Middle frontal gyrus (tissue), 1 donor: ENCODE results near the gene CDK6.

Experiments used
- DNase-seq: peaks from one replicate; pipeline ENCODE4 v3.0.0-alpha.2; 2015; ENCODE audit warnings: low spot score; ENCODE audit errors: extremely low spot score

Gene CDK6

DNA sequence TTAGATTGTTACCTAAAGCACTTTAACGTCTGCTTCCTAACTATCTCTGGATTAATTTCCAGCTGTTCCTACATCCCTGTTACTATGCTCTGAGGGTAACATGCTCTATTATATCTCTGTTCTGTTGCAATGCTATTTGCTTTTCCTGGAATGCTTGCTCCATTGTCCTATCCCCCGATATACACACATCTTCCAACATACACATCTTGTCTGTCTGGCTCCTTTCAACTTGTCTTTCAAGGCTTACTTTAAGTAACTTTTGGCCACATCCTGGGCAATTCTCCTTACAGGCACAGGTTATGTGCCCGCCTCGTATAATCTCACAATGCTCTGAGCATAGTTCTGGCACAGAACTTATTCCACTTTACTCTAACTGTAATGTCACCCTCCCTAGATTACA lies 96.2 kb downstream of the CDK6 start:
- DNase-seq: no peak

DNA sequence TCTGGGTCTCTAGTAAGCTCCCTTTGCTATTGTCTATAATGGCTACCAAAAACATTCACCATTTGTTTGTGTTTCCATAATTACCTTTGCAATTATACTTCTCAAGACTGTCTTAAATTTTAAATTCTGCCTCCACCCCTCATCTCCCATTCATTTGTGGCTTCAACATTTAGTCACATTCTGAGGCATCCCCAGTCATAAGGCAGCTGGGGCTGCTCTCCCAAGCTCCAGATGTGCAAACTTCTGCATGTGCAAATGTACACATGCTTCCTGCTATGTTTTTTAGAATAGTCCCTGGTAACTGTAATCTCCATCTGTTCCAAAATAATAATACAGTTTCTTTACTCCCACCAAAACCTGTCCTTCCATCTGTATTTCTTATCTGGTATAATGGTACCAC lies 97.3 kb downstream of the CDK6 start:
- DNase-seq: no peak

DNA sequence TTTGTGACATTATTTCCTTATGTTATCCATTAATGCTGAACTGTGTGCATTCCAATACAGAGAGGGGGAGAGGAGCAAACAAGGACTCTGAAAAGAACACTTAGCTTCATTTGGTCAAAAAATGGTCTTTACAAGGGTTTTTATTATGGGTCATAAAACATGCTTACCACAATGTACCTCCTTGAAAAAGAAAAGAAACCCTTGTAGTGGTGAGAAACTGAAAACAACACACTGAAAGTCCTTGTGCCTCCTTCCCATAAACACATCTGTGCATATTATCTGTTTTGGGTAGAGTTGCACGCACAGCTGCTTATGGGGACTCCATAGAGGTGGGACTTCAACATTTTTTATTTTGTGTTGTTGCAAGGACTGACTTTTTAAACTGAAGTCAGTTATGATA lies 98.7 kb downstream of the CDK6 start:
- no peak for DNase-seq

DNA sequence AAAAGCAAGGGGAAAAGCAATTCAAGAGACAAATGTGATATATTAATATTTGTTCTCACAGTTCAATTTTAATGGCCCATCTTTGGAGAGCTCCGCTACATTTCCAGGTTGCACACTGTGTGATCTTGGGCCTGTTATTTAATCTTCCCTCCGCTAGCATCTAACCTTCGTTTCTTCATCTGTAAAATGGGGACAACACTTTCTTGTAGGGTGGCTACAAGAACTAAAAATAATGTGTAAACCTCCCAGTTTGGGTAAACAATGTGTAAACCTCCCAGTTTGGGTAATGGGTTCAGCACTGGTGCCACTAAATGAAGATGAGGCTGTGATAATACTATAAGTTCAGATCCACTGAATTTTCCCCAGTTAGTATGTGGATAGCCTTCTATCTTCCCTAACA lies 99.5 kb downstream of the CDK6 start:
- no peak for DNase-seq

DNA sequence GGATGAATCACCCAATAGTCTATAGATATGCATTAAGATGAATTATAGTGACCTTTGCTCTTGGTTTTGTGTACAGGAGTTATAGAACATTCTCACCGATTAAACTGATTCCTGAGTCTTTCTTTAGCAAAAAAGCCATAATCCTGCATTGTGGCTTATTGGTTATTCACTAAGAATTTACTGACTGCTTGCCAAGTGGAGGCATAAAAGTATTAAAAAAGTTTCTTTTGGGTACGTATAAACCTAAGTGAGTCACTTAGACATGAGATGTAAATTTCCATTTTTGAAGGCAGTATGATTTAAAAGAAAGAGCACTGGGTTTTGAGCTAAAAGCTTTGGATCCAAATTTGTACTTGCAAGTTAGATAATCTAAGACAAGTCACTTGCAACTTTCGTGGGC lies 100.7 kb downstream of the CDK6 start:
- DNase-seq: no peak

DNA sequence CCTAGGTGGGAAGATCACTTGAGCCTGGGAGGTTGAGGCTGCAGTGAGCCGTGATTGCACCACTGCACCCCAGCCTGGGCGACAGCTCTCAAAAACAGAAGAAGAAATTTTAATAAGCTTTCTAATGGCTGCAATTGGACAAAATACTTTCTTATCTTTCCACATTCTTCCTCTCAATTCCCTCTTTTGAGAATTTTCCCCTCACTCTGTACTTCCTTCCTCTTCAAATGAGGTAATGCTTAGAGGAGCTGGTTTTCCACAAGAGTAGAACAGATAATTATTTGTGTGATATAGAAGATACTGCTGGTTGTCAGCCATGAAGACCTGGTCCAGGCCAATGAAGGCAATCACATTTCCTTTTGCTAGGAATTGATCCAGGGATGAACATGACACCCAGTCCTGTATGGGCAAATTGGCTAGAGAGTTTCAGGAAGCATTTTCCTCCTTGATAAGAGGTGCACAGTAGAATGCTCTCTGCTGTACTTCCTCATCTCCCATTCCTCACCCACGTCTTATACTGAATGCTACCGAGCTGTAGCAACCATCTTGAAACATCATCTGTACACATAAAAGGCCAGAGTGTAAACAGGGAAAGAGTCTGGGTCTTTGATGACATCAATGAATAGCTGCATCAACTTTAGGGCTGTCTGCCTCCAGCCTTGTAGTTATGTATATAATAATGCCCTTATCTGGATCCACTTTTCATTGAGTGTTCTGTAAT lies 103.9 kb downstream of the CDK6 start:
- DNase-seq: no peak

DNA sequence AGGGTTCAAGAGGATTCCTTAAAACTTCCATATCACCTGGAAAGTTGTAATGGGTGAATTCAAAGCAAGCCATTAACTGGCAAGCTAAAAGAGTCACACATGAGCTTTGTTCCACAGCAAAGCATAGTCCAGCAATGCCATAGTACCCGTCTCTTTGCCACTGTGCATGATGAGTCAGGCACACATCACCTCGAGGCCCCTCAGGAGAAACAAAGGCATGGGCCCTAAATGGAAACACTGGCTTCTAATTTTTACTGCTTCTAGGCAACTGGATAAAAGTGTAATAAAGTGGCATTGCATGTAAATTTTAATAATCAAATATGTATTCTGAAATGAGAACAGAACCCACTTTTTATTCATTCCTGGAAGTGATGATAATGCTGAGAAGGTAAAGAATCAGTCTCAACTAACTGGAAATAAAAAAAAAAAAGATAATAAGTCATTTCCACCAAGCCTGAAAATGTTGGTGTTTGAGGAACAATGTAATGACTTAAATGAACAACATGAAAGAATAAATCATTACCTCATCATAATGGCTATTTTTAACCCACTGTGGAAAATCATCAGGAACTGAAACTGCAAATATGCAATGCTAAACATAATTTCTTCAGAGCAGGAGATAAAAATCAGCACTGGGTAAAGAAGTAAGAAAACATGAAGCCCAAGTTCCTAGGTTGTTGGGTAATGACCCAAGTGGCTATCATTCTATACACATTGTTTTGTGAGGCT lies 104.9 kb downstream of the CDK6 start:
- no peak for DNase-seq

DNA sequence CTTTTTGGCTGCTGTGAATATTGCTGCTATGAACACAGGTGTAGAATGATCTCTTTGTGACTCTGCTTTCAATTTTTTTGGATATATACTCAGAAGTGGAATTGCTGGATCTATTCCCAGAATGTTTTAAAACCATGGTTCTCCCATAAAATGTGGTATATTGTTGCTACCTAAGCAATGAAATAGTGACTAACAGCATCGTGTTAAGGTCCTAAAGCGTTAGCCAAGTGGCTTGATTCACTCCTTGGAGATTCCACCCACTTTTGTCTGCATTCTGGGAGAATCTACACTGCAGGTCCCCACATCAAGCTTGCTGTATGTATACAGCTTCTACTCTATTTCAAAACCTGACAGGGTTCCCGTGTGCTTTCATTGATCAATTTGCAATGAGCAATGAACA lies 105.6 kb downstream of the CDK6 start:
- no peak for DNase-seq

DNA sequence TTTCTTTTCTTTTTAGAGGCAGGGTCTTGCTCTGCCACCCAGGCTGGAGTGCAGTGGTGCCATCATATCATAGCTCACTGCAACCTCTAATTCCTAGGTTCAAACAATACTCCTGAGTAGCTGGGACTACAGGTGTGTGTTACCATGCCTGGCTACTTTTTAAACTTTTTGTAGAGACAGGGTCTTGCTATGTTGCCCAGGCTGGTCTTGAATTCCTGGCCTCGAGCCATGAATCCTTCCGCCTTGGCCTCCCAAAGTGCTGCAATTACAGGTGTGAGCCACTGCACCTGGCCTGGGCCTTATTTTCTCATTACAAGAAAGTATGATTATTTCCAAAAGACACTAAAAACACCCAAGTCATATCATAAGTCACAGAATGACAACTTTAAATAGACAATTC lies 106.6 kb downstream of the CDK6 start:
- no peak for DNase-seq

DNA sequence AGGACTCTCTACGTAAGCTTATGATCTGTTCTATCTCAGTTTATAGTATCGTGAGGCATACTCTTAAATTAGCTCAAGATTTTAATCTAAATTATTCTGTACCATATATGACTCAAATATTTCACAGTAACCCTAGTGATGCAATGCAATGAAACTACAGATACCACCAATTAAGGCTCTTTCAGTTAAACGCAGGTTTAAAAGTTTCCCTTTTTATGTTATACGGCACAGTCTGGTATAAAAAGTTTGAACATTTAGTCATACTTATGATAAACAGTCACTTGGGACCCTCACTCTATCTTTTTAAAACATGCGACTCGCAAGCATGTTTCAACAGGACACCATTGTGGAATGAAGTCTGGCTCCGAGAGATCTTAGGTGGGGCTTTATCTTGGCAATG lies 107.2 kb downstream of the CDK6 start:
- no peak for DNase-seq

DNA sequence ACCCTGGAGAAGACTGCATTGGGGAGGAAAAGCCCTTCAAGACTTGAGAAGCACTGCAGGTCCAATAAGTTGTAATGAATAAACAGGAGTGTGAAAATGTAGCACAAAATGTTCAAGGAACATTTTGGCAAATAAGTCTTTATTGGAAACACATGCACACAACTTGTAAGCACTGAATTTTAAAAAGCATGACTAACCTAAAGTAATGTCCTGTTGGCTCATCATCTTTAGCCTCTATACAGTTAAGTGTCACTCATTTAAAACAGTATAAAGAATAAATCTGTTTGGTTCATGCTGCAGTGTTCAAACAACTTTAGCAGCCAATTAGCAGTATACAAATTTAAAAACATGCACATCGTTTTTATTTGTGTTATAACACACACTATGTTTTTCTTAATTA lies 108.6 kb downstream of the CDK6 start:
- no peak for DNase-seq

DNA sequence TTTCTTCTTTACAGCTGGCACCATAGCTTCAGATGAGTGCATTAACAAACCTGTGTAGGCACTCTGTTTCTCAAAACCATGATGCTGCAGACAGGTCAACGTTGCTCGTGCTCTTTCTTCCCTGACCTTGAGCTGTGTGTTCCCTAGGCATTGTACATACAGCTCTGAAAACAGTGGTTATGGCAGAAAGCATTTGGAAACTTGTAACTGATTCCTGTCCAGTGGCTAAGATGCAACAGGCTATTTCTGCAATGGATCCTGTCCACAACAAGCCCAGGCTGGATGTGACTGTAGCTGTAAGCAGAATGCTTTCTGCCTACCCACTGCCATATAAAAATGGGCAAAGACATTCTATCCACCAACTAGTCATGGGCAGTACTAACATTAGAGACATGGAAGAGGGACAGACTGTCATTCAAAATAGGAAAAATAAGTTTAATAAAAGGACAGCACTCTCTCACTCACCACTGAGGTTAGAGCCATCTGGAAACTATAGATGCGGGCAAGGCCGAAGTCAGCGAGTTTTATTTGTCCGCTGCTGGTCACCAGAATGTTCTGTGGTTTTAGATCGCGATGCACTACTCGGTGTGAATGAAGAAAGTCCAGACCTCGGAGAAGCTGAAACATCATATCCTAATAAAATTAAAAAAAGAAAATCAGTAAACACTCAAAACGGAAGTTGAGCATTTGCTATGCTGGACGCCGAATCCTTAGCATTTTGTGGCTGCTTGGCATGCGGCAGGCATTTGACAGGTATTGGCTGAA lies 111.0 kb downstream of the CDK6 start:
- DNase-seq: no peak

DNA sequence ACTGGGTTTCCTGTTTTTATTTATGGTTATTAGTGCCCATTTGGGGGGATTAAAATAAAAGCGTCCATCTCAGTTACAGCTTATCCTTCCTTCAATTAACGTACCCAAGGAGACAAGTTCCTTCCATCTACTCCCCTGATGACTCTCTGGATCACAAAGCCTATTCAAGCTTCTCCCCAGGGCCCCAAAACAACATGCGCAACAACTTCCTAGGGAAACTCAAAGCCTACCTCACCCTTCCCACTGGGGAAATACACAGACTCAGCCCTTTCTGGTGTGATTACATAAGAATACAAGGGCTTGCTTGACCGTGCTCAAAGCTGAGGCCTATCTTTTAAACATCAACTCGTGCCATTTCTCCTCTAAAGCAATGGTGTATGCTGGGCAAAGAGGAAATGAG lies 112.4 kb downstream of the CDK6 start:
- no peak for DNase-seq

DNA sequence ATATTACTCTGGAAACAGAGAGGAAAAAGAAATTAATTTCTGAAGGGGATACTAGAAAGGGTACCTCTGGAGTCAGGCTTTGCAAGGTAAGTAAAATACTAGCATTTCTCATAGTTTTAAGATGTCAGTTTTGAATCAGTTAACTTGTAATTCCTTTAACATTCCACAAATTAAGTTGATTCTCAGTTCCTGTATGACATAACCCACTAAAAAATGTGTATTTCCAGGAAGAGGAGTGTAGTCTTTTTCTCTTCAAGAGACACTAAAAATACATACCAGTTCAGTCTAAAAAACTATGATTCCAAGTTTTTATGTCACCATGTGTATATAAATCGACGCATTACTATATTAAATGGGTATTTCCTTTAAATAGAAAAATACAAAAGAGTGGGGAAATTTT lies 113.2 kb downstream of the CDK6 start:
- DNase-seq: no peak

DNA sequence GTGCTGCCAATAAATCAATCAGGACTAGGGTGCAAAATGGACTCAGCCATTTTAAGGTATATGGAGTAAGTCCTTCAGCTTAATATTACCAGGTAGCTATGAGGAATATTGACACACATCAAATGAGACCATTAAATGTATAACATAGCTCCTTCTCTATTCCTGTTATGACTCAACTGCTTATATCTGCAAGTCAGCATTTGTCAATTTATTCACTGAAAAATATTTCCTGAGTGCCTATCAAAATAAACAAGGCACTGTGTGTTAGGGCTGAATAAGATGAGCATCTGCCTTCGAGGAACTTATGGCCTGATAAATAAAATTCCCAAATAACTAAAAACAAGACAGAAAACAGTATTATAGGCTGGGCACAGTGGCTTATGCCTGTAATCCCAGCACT lies 113.8 kb downstream of the CDK6 start:
- DNase-seq: no peak

DNA sequence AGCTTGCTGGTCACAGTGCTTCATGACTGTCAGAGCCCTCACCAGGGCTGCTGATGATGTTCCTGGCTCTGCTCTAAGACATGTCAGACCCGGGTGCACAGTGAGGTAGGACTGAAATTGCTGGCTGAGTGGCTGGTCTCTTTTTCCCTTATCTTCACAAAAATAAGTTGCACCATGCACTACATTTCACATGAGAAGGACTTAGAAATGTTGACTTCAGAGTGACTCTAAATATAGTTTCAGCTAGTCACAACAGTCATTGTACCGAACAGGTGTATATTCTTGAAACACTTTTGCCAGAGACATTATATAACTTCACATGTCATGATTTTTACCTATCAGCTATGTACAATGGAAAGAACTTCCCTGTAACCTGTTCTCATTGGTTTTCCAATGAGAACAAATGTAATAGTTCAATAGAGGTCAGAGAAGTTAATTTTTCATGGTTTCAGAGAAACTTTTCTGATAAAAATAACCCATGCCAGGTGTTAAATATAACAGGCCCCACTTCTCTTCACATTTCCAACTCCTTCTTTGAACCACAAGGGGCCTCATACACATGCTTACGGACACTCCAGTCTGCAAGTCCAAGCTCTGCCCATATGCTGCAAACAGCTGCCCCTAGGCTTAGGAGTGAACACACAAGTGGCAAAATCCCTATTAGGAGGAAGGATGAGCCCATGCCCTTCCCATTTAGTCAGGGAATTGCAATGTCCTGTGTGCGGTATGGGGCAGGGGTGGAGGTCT lies 115.6 kb downstream of the CDK6 start:
- DNase-seq: no peak

DNA sequence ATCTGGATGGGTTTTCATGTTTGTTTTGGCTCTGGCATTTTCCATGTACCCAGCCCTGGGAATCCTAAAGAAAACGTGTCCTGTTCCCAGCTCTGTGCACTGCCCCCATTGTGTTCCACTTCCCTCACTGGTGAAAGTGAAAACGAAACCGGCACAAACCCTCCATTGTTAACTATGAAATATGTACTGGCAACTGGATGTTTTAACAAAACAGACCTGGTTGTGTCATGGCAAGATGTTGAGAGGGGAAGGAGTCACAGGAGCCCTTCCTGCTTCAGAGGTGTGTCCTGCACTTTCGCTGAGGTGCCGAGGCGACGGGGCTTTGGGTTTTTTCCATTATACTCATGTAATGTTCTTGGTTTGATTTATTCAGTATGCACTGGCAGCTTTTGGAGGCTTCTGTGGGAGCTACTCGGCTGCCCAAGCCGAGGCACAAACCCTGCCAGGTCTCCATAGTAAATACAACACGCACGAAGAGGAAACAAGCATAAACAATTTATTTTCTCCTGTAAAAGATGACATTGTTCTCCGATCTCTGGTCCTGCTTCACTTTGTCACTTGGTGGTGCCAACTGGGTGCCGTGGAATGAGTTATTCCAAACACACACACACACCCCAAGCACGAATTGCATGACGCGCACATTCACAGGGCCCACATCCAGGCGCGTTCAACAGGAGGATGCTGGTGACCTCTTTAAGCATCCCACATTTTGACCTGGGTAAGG lies 118.2 kb downstream of the CDK6 start:
- DNase-seq: peak; percentile 31

DNA sequence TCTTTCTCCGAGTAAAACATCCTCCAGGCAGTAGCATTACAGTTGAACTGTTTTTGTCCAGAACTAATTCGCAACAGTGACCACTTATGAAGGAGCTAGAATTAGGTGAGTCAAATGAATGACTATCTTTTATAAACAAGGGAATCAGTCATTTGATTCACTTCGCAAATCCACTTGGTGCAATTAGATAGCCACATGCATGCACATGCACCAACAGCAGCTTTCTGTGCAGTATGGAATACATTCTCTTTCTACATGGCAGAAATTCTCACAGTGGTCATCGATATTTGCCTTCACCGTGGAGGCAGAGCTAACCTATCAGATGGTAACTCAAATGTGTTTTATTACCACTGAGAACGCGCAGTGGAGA lies 118.8 kb downstream of the CDK6 start:
- DNase-seq: no peak

DNA sequence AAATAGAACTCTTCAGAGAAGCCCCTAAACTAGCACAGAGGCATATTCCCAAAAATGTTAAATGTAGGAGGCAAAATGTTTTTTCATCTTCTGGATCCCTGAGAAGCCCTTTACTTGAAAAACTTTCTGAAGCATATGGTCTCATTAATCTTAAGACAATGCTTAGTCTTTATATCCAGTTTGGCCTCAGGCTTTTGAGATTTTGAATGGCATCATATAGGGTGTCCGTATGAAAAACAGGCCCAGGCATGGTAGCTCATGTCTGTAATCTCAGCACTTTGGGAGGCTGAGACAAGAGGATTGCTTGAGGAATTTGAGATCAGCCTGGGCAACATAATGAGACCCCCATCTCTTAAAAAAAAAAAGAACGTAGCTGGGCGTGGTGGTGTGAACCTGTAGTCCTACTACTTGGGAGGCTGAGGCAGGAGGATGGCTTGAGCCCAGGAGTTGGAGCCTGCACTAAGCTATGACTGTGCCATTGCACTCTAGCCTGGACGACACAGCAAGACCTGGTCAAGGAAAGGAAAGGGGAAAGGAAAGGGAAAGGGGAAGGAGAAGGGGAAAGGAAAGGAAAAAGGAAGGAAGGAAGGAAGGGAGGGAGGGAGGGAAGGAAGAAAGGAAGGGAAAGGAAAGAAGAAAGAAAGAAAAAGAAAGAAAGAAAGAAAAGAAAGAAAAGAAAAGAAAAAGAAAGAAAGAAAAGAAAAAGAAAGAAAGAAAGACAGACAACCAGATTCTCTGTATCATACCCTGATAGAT lies 119.4 kb downstream of the CDK6 start:
- no peak for DNase-seq

DNA sequence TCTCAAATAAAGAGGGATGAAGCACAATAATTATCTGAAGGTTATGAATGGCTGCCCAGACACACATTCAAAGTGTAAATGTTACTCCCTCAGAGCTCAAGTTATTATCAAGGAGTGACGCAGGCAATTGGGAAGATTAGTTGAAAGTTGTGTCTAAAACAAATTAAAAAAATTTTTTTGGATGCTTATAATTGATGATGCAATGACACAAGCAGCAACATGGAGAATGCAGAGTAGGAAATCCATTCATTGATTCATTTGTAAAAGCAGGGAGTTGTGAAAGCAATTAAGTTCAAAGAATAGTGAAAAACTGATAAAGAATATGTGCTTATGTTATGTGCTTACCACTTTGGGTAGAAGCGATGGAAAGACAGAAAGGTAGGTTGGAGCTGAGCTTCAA lies 120.4 kb downstream of the CDK6 start:
- no peak for DNase-seq
